ENCODE measurements around the gene HNRNPDL.

- TF ChIP-seq CTCF (conservative IDR thresholded peaks at IDR 0.05; ENCODE audit: low read depth, low read length), result no peak
- TF ChIP-seq POLR2A (IDR thresholded peaks at IDR 0.05; ENCODE audit: low read depth, low read length), result no peak
- TF ChIP-seq CEBPB (IDR thresholded peaks at IDR 0.05; ENCODE audit: low read depth, low read length), result no peak
- TF ChIP-seq ELK1 (IDR thresholded peaks at IDR 0.05; ENCODE audit: borderline replicate concordance, low read depth, low read length), result no peak
- TF ChIP-seq RCOR1 (IDR thresholded peaks at IDR 0.05; ENCODE audit: insufficient replicate concordance, low read length), result no peak
- TF ChIP-seq RAD21 (IDR thresholded peaks at IDR 0.05; ENCODE audit: low read length), result no peak
- TF ChIP-seq USF2 (IDR thresholded peaks at IDR 0.05; ENCODE audit: low read depth, low read length), result no peak
- no peak for TF ChIP-seq MAFK (IDR thresholded peaks at IDR 0.05; ENCODE audit: low read depth, low read length)
- no peak for TF ChIP-seq SMC3 (IDR thresholded peaks at IDR 0.05; ENCODE audit: low read depth, low read length)
- no peak for TF ChIP-seq RFX5 (IDR thresholded peaks at IDR 0.05; ENCODE audit: low read depth, low read length)
- TF ChIP-seq MAZ (IDR thresholded peaks at IDR 0.05; ENCODE audit: borderline replicate concordance, low read depth, low read length), result no peak
- no peak for TF ChIP-seq FOS (IDR thresholded peaks at IDR 0.05; ENCODE audit: low read depth, low read length)
Measured at GRCh38 chr4:82437285-82438005, 7.2 kb upstream of the HNRNPDL start.

Measured in IMR-90 (cell line).